MM.1S (cell line): ENCODE results near the gene KRT28.

Experiments used
- DNase-seq: peaks from one replicate; pipeline ENCODE4 v3.0.0-alpha.2; 2015
- H2AFZ ChIP-seq: fragments of 300-600 bp; sonication (generic); 2 replicates; pipeline ENCODE4 v1.6.0; 2016; ENCODE audit warnings: antibody characterized with exemption, low read length
- H3F3A ChIP-seq: fragments of 300-600 bp; sonication (generic); 2 replicates; pipeline ENCODE4 v1.6.1; 2016; ENCODE audit warnings: mild to moderate bottlenecking, antibody characterized with exemption, low read length, moderate library complexity, mixed read lengths; ENCODE audit not compliant: insufficient read depth
- H3K27ac ChIP-seq: fragments of 300-600 bp; sonication (generic); 2 replicates; pipeline ENCODE4 v1.5.1; 2016; ENCODE audit warnings: mild to moderate bottlenecking, low read length
- H3K27me3 ChIP-seq: fragments of 300-600 bp; sonication (generic); replicated peaks from 2 replicates; pipeline ENCODE4 v1.6.0; 2016; ENCODE audit warnings: low read length; ENCODE audit not compliant: insufficient read depth
- H3K36me3 ChIP-seq: fragments of 300-600 bp; sonication (generic); replicated peaks from 2 replicates; pipeline ENCODE4 v1.6.1; 2016; ENCODE audit warnings: mild to moderate bottlenecking, low read length, mixed read lengths; ENCODE audit not compliant: insufficient read depth
- H3K4me1 ChIP-seq: fragments of 300-600 bp; sonication (generic); 2 replicates; pipeline ENCODE4 v1.6.1; 2016; ENCODE audit warnings: low read length, mixed read lengths
- H3K4me2 ChIP-seq: fragments of 300-600 bp; sonication (generic); 2 replicates; pipeline ENCODE4 v1.6.0; 2016; ENCODE audit warnings: low read depth, low read length
- H3K4me3 ChIP-seq: fragments of 300-600 bp; sonication (generic); 2 replicates; pipeline ENCODE4 v1.5.1; 2016; ENCODE audit warnings: low read length, mixed read lengths
- H3K79me2 ChIP-seq: fragments of 300-600 bp; sonication (generic); 2 replicates; pipeline ENCODE4 v1.6.1; 2016; ENCODE audit warnings: mixed run types, low read length, mixed read lengths
- H3K9ac ChIP-seq: fragments of 300-600 bp; sonication (generic); 2 replicates; pipeline ENCODE4 v1.6.1; 2016; ENCODE audit warnings: low read length, mixed read lengths
- H3K9me2 ChIP-seq: fragments of 300-600 bp; sonication (generic); replicated peaks from 2 replicates; pipeline ENCODE4 v1.6.1; 2016; ENCODE audit warnings: mild to moderate bottlenecking, low read length, mixed read lengths; ENCODE audit not compliant: insufficient read depth
- H3K9me3 ChIP-seq: fragments of 300-600 bp; sonication (generic); replicated peaks from 2 replicates; pipeline ENCODE4 v1.6.1; 2016; ENCODE audit warnings: mild to moderate bottlenecking, low read length, mixed read lengths; ENCODE audit not compliant: insufficient read depth
- H4K20me1 ChIP-seq: fragments of 300-600 bp; sonication (generic); 2 replicates; pipeline ENCODE4 v1.6.1; 2016; ENCODE audit warnings: mild to moderate bottlenecking, low read length, moderate library complexity, mixed read lengths; ENCODE audit not compliant: insufficient read depth
- EZH2 ChIP-seq: fragments of 300-600 bp; sonication (generic); optimal IDR thresholded peaks from 2 replicates; pipeline ENCODE3; 2017; ENCODE audit warnings: low read depth, mild to moderate bottlenecking, antibody characterized with exemption, low read length, mixed read lengths
- EZH2phosphoT487 ChIP-seq: fragments of 300-600 bp; sonication (generic); IDR thresholded peaks from 2 replicates; pipeline ENCODE4 v1.6.1; 2018; ENCODE audit warnings: antibody characterized with exemption, low read length
- TF ChIP-seq, protein P1 (sequence below): fragments of 300-600 bp; sonication (generic); IDR thresholded peaks from 2 replicates; pipeline ENCODE4 v1.5.1; 2016; ENCODE audit warnings: antibody characterized with exemption, low read length, mixed read lengths

KRT28 gene

DNA sequence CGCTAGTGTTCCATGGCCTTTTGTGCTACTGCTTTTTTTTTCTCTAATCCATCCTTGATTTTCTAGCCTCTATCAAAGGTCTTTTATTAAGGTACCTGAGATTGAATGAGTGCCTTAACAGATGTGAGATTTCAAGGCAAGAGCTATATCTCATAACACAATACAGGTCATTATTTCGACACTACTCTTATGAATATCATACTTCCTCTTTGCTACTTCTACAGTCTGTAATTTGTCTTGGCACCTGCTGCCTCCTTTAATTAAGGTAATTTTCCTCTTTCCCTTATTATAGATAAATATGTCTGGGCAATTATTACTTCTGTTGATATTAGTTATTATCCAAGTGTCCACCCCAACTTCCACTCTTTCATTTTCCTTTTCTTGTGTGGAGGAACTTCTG lies 5.3 kb downstream of the KRT28 start:
- Histone ChIP-seq H3K36me3 (no peaks in the 10 kb centered on the region), H3F3A (no peaks in the 10 kb centered on the region), H3K27ac (no peak overlapping the region), H3K9me3 (no peaks in the 10 kb centered on the region), H3K9ac (no peak overlapping the region), H3K79me2 (no peaks in the 10 kb centered on the region), H4K20me1 (no peaks in the 10 kb centered on the region), H3K27me3 (no peaks in the 10 kb centered on the region), H3K9me2 (no peaks in the 10 kb centered on the region), H3K4me2 (no peak overlapping the region), H3K4me3 (no peak overlapping the region), H2AFZ (no peak overlapping the region), H3K4me1 (no peaks in the 10 kb centered on the region)
- TF ChIP-seq EZH2 (no peak), EZH2phosphoT487 (no peak)
- no peak for DNase-seq

GRCh38 chr17:40793832-40794231 lies 5.9 kb downstream of the KRT28 start:
- Histone ChIP-seq H3F3A (no peaks in the 10 kb centered on the region), H3K27me3 (no peaks in the 10 kb centered on the region), H2AFZ (no peak overlapping the region), H3K9ac (no peak overlapping the region), H3K36me3 (no peaks in the 10 kb centered on the region), H3K9me3 (no peaks in the 10 kb centered on the region), H3K9me2 (no peaks in the 10 kb centered on the region), H3K27ac (no peak overlapping the region), H3K4me3 (no peak overlapping the region), H3K4me1 (no peaks in the 10 kb centered on the region), H3K79me2 (no peaks in the 10 kb centered on the region), H3K4me2 (no peak overlapping the region), H4K20me1 (no peaks in the 10 kb centered on the region)
- DNase-seq: no peak
- TF ChIP-seq, protein P1, sequence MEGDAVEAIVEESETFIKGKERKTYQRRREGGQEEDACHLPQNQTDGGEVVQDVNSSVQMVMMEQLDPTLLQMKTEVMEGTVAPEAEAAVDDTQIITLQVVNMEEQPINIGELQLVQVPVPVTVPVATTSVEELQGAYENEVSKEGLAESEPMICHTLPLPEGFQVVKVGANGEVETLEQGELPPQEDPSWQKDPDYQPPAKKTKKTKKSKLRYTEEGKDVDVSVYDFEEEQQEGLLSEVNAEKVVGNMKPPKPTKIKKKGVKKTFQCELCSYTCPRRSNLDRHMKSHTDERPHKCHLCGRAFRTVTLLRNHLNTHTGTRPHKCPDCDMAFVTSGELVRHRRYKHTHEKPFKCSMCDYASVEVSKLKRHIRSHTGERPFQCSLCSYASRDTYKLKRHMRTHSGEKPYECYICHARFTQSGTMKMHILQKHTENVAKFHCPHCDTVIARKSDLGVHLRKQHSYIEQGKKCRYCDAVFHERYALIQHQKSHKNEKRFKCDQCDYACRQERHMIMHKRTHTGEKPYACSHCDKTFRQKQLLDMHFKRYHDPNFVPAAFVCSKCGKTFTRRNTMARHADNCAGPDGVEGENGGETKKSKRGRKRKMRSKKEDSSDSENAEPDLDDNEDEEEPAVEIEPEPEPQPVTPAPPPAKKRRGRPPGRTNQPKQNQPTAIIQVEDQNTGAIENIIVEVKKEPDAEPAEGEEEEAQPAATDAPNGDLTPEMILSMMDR: no peak
- TF ChIP-seq EZH2phosphoT487 (no peak), EZH2 (no peak)

GRCh38 chr17:40791787-40792436 lies 7.8 kb downstream of the KRT28 start:
- TF ChIP-seq EZH2phosphoT487 (no peak), EZH2 (no peak)
- TF ChIP-seq, protein P1: peak; percentile 58
- Histone ChIP-seq H3K4me3 (no peak overlapping the region), H3K79me2 (no peaks in the 10 kb centered on the region), H3K9me3 (no peaks in the 10 kb centered on the region), H2AFZ (no peak overlapping the region), H3K27me3 (no peaks in the 10 kb centered on the region), H3K36me3 (no peaks in the 10 kb centered on the region), H3K4me1 (no peaks in the 10 kb centered on the region), H3K9me2 (no peaks in the 10 kb centered on the region), H3K27ac (no peak overlapping the region), H3K4me2 (no peak overlapping the region), H4K20me1 (no peaks in the 10 kb centered on the region), H3F3A (no peaks in the 10 kb centered on the region), H3K9ac (no peak overlapping the region)
- DNase-seq: peak; percentile 31

- Histone ChIP-seq H4K20me1 (no peaks in the 10 kb centered on the region), H3K27me3 (no peaks in the 10 kb centered on the region), H3K27ac (no peak overlapping the region), H3K79me2 (no peaks in the 10 kb centered on the region), H3K4me1 (no peaks in the 10 kb centered on the region), H3K9me3 (no peaks in the 10 kb centered on the region), H3K4me2 (no peak overlapping the region), H3K36me3 (no peaks in the 10 kb centered on the region), H2AFZ (no peak overlapping the region), H3K4me3 (no peak overlapping the region), H3F3A (no peaks in the 10 kb centered on the region), H3K9me2 (no peaks in the 10 kb centered on the region), H3K9ac (no peak overlapping the region)
- no peak for DNase-seq
- TF ChIP-seq, protein P1: no peak
- no peak for TF ChIP-seq EZH2phosphoT487
- TF ChIP-seq EZH2: no peak
Measured at GRCh38 chr17:40791111-40791510, 8.6 kb downstream of the KRT28 start.
